Thyroid gland (tissue), 4 donors: ENCODE measurements around the gene EPHA2.

Experiments
- CTCF ChIP-seq, 6 experiments: fragments of 200-600 bp in 3 of 6; fragments of 450-650 bp in 3 of 6; sonication (generic) in 3 of 6; IDR thresholded peaks; one replicate each; pipeline ENCODE4 v1.5.1; 2016 to 2019; ENCODE audit warnings: antibody characterized with exemption in 6 of 6, mild to moderate bottlenecking in 2 of 6, inconsistent platforms in 1 of 6, moderate library complexity in 1 of 6
- POLR2A ChIP-seq, 2 donors: fragments of 450-650 bp; IDR thresholded peaks; one replicate each; pipeline ENCODE4 v1.6.1; 2017; ENCODE audit warnings: antibody characterized with exemption in 2 of 2, mild to moderate bottlenecking in 2 of 2, moderate library complexity in 1 of 2

GRCh38 chr1:16202281-16203210, 46.7 kb upstream of the EPHA2 start:
- no peak for TF ChIP-seq CTCF (IDR thresholded peaks at IDR 0.05)
- TF ChIP-seq POLR2A (IDR thresholded peaks at IDR 0.05), result no peak
